ENCODE measurements around the gene ETS2.

Gene ETS2

GRCh38 chr21:38805328-38806152 lies at the start of gene ETS2:
TSS of gene ETS2 (plus strand) at chr21:38805929. CDS start at chr21:38810035, 4,106 bp downstream.
- H3K4me1 Mint-ChIP-seq: peaks cover 14% of the 10 kb centered on the region

GRCh38 chr21:38756746-38757145 lies 49.0 kb upstream of the ETS2 start:
- Mint-ChIP-seq H3K27me3 (peaks cover 25% of the 10 kb centered on the region), H3K36me3 (no peaks in the 10 kb centered on the region), H3K27ac (no peak overlapping the region), H3K4me1 (peaks cover 9% of the 10 kb centered on the region), H3K4me3 (no peak overlapping the region), H3K9me3 (no peaks in the 10 kb centered on the region)
- no peak for ATAC-seq

More at GRCh38 chr21:38805328-38806152, at the start of gene ETS2:
- Mint-ChIP-seq H3K9me3 (no peaks in the 10 kb centered on the region), H3K27ac (peak within 1 kb of the TSS; percentile 73), H3K36me3 (no peaks in the 10 kb centered on the region), H3K27me3 (peaks cover 38% of the 10 kb centered on the region), H3K4me3 (peak within 1 kb of the TSS; percentile 93)
- ATAC-seq: peak; percentile 82

GRCh38 chr21:38758501-38759214 lies 47.1 kb upstream of the ETS2 start:
- Mint-ChIP-seq H3K4me1 (peaks cover 13% of the 10 kb centered on the region), H3K9me3 (no peaks in the 10 kb centered on the region), H3K27ac (no peak overlapping the region), H3K27me3 (peaks cover 9% of the 10 kb centered on the region), H3K36me3 (no peaks in the 10 kb centered on the region), H3K4me3 (no peak overlapping the region)
- ATAC-seq: no peak

DNA sequence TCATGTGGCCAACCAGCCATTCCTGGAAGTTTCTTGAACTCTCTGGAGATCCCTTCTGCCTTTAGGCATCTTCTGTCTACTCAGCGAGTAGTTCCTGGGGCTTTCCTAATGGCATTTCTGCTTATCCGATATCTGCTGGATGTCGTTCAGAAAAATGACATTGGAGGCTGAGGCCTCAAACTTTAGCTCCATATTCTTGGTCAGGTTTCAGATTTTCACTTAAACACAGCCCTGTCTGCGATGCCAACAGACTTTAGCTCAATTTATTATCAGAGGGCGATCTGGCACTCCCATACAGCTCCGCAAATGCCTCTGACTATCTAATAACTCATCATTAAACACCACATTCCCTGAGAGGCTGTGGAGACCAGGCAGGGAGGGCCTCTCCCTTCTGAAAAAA lies 46.3 kb upstream of the ETS2 start:
- no peak for ATAC-seq
- Mint-ChIP-seq H3K4me3 (no peak overlapping the region), H3K36me3 (no peaks in the 10 kb centered on the region), H3K4me1 (peaks cover 13% of the 10 kb centered on the region), H3K27ac (no peak overlapping the region), H3K27me3 (peaks cover 2% of the 10 kb centered on the region), H3K9me3 (no peaks in the 10 kb centered on the region)

GRCh38 chr21:38760017-38760761 lies 45.5 kb upstream of the ETS2 start:
- Mint-ChIP-seq H3K27me3 (peaks cover 8% of the 10 kb centered on the region), H3K4me1 (peaks cover 13% of the 10 kb centered on the region), H3K36me3 (no peaks in the 10 kb centered on the region), H3K9me3 (no peaks in the 10 kb centered on the region), H3K4me3 (no peak overlapping the region), H3K27ac (no peak overlapping the region)
- no peak for ATAC-seq

DNA sequence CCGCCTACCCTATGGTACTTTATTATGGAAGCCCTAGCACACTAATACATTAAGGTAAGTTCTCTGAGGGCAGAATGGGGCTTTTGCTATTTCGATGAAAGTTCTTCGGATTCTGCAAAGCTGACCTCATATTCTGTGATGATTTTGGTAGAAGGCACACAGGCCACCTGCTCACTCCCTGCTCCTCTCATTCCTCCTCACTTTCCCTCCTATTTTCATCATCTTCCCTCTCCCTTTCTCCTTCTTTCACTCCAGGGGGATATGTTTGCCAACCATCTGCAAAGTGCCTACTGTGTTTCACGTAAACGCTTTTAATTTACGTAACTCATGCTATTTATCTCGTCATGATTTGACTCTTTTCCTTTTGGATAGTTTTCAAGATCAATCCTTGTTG lies 45.0 kb upstream of the ETS2 start:
- Mint-ChIP-seq H3K27ac (no peak overlapping the region), H3K4me3 (no peak overlapping the region), H3K36me3 (no peaks in the 10 kb centered on the region), H3K27me3 (peaks cover 9% of the 10 kb centered on the region), H3K9me3 (peaks cover 2% of the 10 kb centered on the region), H3K4me1 (peaks cover 11% of the 10 kb centered on the region)
- no peak for ATAC-seq

DNA sequence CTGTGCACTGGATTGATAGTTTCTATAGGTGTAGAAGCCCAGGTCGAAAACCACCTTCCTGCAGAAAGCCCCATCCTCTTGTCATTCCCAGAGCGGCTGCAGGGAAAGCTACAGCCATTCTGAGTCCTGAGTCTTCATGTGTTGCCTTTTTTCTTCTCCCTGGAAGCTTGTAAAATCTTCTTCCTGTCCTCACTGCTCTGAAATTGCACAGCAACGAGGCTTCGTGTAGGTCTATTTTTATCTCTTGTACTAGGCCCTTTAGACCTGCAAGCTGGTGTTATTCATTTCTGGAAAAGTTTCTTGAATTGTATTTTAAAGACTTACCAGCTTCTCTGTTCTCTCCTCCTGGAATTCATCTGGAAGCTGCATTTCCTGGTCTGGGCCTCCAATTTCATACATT lies 44.2 kb upstream of the ETS2 start:
- Mint-ChIP-seq H3K4me1 (peaks cover 15% of the 10 kb centered on the region), H3K27me3 (peaks cover 9% of the 10 kb centered on the region), H3K4me3 (no peak overlapping the region), H3K9me3 (peaks cover 5% of the 10 kb centered on the region), H3K36me3 (no peaks in the 10 kb centered on the region), H3K27ac (no peak overlapping the region)
- ATAC-seq: no peak

GRCh38 chr21:38765056-38765455 lies 40.7 kb upstream of the ETS2 start:
- peaks cover 5% of the 10 kb centered on the region for H3K9me3 Mint-ChIP-seq
- no peaks in the 10 kb centered on the region for H3K36me3 Mint-ChIP-seq
- peaks cover 9% of the 10 kb centered on the region for H3K27me3 Mint-ChIP-seq
- H3K27ac Mint-ChIP-seq: no peak overlapping the region
- H3K4me3 Mint-ChIP-seq: no peak overlapping the region
- no peak for ATAC-seq
- peaks cover 38% of the 10 kb centered on the region for H3K4me1 Mint-ChIP-seq

DNA sequence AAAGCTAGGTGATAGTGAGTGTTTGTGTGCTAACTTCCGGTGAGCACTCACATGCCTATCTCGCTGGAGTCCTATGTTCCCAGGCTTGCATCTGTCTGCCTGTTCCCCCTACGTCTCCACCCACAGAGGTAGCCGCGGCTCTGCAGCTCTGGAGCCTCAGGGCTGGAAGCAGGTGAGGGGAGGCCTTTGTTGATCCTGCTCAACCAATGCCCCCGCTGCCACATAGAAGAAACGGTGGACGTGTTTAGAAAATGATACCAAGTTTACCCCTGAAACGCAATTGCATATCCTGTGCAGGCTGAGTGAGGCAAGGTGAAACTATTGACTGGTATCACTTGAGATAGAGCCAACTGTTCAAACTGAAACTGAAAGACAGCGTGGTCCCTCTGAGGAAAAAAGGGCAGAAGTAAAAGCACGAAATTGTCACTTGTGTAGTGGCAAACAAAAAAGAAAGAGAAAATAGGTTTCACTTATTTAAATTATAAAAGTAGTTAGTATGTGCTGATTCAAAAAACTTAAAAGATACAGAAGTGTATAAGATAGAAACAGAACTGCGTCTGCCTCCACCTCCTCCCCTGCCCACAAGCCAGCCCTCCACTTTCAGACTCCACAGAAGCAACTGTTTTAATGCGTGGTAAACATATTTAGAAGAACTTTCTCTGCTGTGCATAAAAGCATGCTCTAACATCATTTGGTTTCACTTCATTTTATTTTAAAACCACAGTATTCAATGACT lies 38.6 kb upstream of the ETS2 start:
- Mint-ChIP-seq H3K4me1 (peaks cover 32% of the 10 kb centered on the region), H3K9me3 (peaks cover 5% of the 10 kb centered on the region), H3K4me3 (peak overlapping the region; percentile 83), H3K36me3 (no peaks in the 10 kb centered on the region), H3K27ac (peak overlapping the region; percentile 84), H3K27me3 (peaks cover 28% of the 10 kb centered on the region)
- ATAC-seq: peak; percentile 98

DNA sequence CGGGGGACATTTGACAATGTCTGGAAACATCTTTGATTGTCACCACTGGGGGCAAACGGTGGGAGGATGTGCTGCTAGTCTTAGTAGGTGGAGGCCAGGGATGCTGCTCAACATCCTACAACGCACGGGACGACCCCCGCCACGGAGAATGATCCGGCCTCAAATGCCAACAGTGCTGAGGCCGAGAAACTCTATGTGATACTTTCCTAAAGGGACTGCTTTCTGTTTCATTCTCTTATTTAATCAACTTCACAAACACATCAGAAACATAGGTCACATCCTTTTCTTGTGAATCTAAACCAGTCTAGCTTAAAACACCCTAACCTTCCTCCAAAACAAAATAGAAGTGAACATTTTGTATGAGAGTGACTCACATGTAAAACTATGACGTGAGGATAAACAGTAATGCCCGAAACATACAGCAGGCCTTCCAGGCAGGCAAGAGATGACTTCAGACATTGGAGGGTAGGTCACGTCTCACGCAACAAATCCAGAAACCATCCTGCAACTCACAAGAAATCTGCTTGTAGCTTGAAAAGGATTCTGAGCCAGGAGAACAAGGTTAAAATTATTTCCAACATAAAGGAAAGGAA lies 37.2 kb upstream of the ETS2 start:
- no peaks in the 10 kb centered on the region for H3K36me3 Mint-ChIP-seq
- H3K9me3 Mint-ChIP-seq: peaks cover 5% of the 10 kb centered on the region
- peaks cover 41% of the 10 kb centered on the region for H3K27me3 Mint-ChIP-seq
- H3K4me3 Mint-ChIP-seq: peak overlapping the region; percentile 18
- H3K4me1 Mint-ChIP-seq: peaks cover 42% of the 10 kb centered on the region
- ATAC-seq: no peak
- H3K27ac Mint-ChIP-seq: no peak overlapping the region

GRCh38 chr21:38769191-38769780 lies 36.4 kb upstream of the ETS2 start:
- peaks cover 46% of the 10 kb centered on the region for H3K4me1 Mint-ChIP-seq
- ATAC-seq: no peak
- H3K27ac Mint-ChIP-seq: no peak overlapping the region
- peaks cover 46% of the 10 kb centered on the region for H3K27me3 Mint-ChIP-seq
- H3K9me3 Mint-ChIP-seq: peaks cover 5% of the 10 kb centered on the region
- H3K36me3 Mint-ChIP-seq: no peaks in the 10 kb centered on the region
- no peak overlapping the region for H3K4me3 Mint-ChIP-seq

DNA sequence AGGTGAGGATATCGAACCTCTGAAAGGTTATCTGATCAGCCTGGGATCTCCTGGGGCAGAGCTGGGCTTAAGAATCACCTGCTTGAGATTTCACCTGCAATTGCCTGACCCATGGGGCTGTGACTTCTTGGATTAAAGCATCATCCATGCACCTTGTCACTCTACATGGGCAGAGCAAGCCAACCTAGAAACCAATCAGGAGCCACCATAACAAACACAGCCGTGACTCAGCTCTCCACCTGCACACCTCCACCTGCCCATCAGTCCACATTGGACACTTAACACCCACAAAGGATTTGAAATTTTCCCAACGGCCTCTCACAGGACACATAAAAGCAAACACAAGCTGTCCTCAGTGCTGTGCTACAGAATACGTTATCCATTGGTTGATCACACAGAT lies 35.1 kb upstream of the ETS2 start:
- Mint-ChIP-seq H3K4me1 (peaks cover 46% of the 10 kb centered on the region), H3K4me3 (no peak overlapping the region), H3K36me3 (no peaks in the 10 kb centered on the region), H3K27me3 (peaks cover 46% of the 10 kb centered on the region), H3K27ac (no peak overlapping the region), H3K9me3 (peaks cover 3% of the 10 kb centered on the region)
- ATAC-seq: no peak

GRCh38 chr21:38771536-38771935 lies 34.2 kb upstream of the ETS2 start:
- Mint-ChIP-seq H3K27me3 (peaks cover 55% of the 10 kb centered on the region), H3K9me3 (no peaks in the 10 kb centered on the region), H3K4me1 (peaks cover 38% of the 10 kb centered on the region), H3K27ac (no peak overlapping the region), H3K36me3 (no peaks in the 10 kb centered on the region), H3K4me3 (no peak overlapping the region)
- ATAC-seq: no peak

GRCh38 chr21:38772646-38773045 lies 33.1 kb upstream of the ETS2 start:
- Mint-ChIP-seq H3K36me3 (no peaks in the 10 kb centered on the region), H3K4me3 (no peak overlapping the region), H3K27me3 (peaks cover 57% of the 10 kb centered on the region), H3K27ac (no peak overlapping the region), H3K9me3 (no peaks in the 10 kb centered on the region), H3K4me1 (peaks cover 35% of the 10 kb centered on the region)
- ATAC-seq: no peak

Measured in stimulated activated memory B cell treated with anti-CD40 and anti-IgM and Interleukin-4, amounts not matched to agents 10 μg/mL and 1 μg/mL and 100 μg/mL, for 72 hours (primary cell).